Measurements from ENCODE around the gene MIEN1. TPM values are rescaled to one million over a fixed set of nuclear protein-coding genes. Genes with fewer than 3 reads are reported as not detected.
A peak's percentile ranks its signal among the peaks of the same experiment; 100 is the strongest.
"Not testable (repeated sequence)": the region's sequence is repeated elsewhere in the genome, so short reads cannot be mapped to it uniquely, and the experiment has no call there.

MIEN1 gene
- total and polyA plus RNA-seq, 12 donors = 27.7 to 190 (median 41.1) TPM

DNA sequence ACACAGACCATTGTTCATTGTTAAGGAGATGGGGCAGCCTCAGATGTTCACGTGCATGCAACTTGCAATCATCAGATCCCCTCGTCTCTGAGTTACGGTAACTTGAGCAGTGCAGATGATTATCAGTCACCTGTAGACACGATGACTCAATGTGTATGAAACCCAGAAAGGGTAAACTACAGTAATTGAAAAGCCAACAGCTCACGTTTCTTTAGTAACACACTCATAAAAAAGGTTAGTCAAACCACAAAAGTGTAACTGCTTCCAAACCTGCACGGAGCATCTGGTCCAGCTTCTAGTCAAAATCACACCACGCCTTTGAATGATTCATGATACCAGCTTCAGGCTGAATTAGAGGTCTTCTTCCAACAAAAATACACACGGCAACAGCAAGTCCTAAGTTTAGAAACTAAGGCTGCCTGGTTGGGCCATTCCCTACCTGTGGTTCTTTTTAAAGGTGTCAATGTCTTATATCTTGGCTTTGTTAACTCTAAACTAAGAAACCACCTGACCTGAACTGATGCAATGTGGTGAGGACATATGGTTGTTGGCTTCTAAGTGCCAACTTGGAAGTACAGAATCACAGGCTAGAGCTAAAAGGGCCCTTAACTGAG, 39.7 kb upstream of the MIEN1 start:
- peaks cover 0 to 11% (median 0%) of the 10 kb centered on the region in 9 donors for H3K36me3 ChIP-seq
- H3K27me3 ChIP-seq = peaks cover 0 to 38% (median 17%) of the 10 kb centered on the region in 7 donors
- ATAC-seq (no peak), DNase-seq (no peak)
- TF ChIP-seq, protein P1, sequence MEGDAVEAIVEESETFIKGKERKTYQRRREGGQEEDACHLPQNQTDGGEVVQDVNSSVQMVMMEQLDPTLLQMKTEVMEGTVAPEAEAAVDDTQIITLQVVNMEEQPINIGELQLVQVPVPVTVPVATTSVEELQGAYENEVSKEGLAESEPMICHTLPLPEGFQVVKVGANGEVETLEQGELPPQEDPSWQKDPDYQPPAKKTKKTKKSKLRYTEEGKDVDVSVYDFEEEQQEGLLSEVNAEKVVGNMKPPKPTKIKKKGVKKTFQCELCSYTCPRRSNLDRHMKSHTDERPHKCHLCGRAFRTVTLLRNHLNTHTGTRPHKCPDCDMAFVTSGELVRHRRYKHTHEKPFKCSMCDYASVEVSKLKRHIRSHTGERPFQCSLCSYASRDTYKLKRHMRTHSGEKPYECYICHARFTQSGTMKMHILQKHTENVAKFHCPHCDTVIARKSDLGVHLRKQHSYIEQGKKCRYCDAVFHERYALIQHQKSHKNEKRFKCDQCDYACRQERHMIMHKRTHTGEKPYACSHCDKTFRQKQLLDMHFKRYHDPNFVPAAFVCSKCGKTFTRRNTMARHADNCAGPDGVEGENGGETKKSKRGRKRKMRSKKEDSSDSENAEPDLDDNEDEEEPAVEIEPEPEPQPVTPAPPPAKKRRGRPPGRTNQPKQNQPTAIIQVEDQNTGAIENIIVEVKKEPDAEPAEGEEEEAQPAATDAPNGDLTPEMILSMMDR (IDR thresholded peaks at IDR 0.05) = no peak
- intact Hi-C loops (cut with DNase I) = no loop called here
- H3K4me3 ChIP-seq = no peak overlapping the region
- no peaks in the 10 kb centered on the region for H3K9me3 ChIP-seq
- WGBS, 2 donors = 69 to 71% methylated on average over 8 of the region's 8 CpGs
- peaks cover 0 to 8% (median 0%) of the 10 kb centered on the region in 9 donors for H3K4me1 ChIP-seq
- peak overlapping the region in 1 of 10 donors; percentile 61 for H3K27ac ChIP-seq

DNA sequence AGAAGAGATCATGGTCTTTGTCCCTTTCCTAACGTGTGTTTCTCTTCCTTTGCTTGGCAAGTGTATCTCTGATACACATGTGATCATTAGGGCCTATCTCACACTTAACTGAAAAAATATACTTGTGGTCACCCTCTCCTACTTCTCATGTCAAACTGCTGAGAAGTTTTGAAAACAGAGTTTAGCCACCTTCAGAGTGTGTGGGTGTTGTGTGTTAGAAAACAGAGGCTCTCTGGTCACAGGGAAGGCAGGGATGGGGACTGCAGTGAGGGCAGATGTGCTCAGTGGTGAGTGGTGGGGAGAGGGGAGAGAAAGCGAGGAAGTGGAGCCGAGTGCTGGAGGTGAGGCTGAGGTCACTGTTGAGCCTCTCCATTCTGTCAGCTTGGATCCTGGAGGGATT, 36.8 kb upstream of the MIEN1 start:
- peaks cover 0 to 18% (median 0%) of the 10 kb centered on the region in 9 donors for H3K36me3 ChIP-seq
- H3K4me3 ChIP-seq = no peak overlapping the region
- intact Hi-C loops (cut with DNase I) = no loop called here
- ATAC-seq (no peak), DNase-seq (no peak)
- no peaks in the 10 kb centered on the region for H3K9me3 ChIP-seq
- TF ChIP-seq, protein P1 (IDR thresholded peaks at IDR 0.05) = no peak
- H3K27me3 ChIP-seq = peaks cover 0 to 30% (median 24%) of the 10 kb centered on the region in 7 donors
- H3K27ac ChIP-seq = no peak overlapping the region
- WGBS, 2 donors = 48 to 54% methylated on average over 3 of the region's 3 CpGs
- H3K4me1 ChIP-seq = no peaks in the 10 kb centered on the region

DNA sequence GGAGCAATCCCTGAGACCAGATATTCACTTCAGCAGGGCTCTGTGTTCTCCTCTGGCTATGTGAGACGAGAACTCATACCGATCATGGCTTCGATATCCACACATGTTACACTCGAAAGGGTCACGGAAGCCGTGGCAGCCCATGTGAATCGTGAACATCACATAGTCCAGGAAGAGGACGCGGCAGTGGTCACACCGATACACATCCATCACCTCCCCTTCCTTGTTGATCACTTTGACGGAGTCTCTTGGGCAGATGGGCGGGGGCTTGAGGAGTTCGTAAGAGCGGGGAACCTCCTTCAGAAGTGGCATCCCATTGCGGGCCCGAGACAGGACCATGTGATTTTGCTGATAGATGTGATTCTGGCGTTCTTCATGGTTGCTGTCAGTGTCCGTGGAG, 35.4 kb upstream of the MIEN1 start:
- DNase-seq = no peak
- H3K36me3 ChIP-seq = peaks cover 0 to 18% (median 0%) of the 10 kb centered on the region in 9 donors
- H3K27me3 ChIP-seq = peaks cover 0 to 39% (median 31%) of the 10 kb centered on the region in 7 donors
- TF ChIP-seq, protein P1 (IDR thresholded peaks at IDR 0.05) = no peak
- intact Hi-C loops (cut with DNase I) = no loop called here
- H3K4me1 ChIP-seq = no peaks in the 10 kb centered on the region
- no peaks in the 10 kb centered on the region for H3K9me3 ChIP-seq
- H3K4me3 ChIP-seq = no peak overlapping the region
- WGBS, 2 donors = 84 to 91% methylated on average over 18 of the region's 18 CpGs
- H3K27ac ChIP-seq = no peak overlapping the region
- no peak for ATAC-seq

DNA sequence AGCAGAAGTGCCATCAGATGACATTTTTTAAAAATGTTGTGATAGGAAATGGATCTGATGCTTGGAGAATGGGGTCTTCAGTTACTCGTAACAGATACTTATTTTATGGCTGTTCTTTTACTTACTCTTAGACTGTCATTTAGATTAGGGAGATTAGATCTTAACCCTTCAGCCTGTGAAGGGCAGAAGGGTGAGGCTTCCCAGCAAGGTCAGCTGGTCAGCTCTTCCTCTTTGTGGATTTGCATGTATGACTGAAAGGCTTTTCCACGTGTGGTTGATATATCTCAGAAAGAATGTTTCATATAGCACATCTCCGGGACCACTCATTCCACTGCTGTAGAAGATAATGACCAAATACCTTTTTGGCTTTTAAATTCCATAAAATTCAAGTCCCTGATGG, 34.8 kb upstream of the MIEN1 start:
- Histone ChIP-seq H3K27ac (no peak overlapping the region), H3K4me3 (no peak overlapping the region), H3K27me3 (peaks cover 0 to 43% (median 31%) of the 10 kb centered on the region in 7 donors), H3K36me3 (peaks cover 0 to 18% (median 0%) of the 10 kb centered on the region in 9 donors), H3K9me3 (no peaks in the 10 kb centered on the region), H3K4me1 (no peaks in the 10 kb centered on the region)
- no peak for ATAC-seq
- TF ChIP-seq, protein P1 (IDR thresholded peaks at IDR 0.05) = no peak
- 55 to 61% methylated on average over 3 of the region's 3 CpGs for WGBS, 2 donors
- intact Hi-C loops (cut with DNase I) = no loop called here
- no peak for DNase-seq

DNA sequence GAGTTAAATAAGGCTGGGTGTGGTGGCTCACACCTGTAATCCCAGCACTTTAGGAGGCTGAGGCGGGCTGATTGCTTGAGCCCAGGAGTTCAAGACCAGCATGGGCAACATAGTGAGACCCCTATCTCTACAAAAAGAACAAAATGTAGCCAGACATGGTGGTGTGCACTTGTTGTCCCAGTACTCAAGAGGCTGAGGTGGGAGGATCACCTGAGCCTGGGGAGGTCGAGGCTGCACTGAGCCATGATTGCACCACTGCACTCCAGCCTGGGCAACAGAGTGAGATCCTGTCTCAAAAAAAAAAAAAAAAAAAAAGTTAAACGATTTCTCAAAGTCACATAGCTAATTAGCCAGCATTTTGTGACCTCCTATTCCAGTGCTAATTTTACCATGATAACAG, 33.8 kb upstream of the MIEN1 start:
- intact Hi-C loops (cut with DNase I); H3K4me3 ChIP-seq; H3K4me1 ChIP-seq; ATAC-seq; DNase-seq; H3K9me3 ChIP-seq; H3K27ac ChIP-seq: not testable (repeated sequence)
- 68 to 75% methylated on average over 3 of the region's 3 CpGs for WGBS, 2 donors
- H3K36me3 ChIP-seq = peaks cover 0 to 18% (median 0%) of the 10 kb centered on the region in 9 donors
- peaks cover 0 to 46% (median 31%) of the 10 kb centered on the region in 7 donors for H3K27me3 ChIP-seq

All from heart right ventricle (tissue), 16 donors.